SK-N-MC (cell line): ENCODE measurements around the gene NPAS4.

ENCODE experiments used
- EZH2 ChIP-seq: fragments of 200-600 bp; sonication (generic); IDR thresholded peaks from one replicate; pipeline ENCODE4 v1.6.1; 2017; ENCODE audit warnings: antibody characterized with exemption
- POLR2AphosphoS5 ChIP-seq: IDR thresholded peaks from 2 replicates; pipeline ENCODE4 v1.6.1; 2012; ENCODE audit warnings: mild to moderate bottlenecking, low read depth, low read length, borderline replicate concordance

- no peak for TF ChIP-seq EZH2
- no peak for TF ChIP-seq POLR2AphosphoS5
These were observed 44.8 kb downstream of the NPAS4 start for GRCh38 chr11:66465373-66466224.
